DOHH2 (cell line): Measurements from ENCODE around the gene RFK.

ENCODE experiments used
- H3F3A ChIP-seq: fragments of 200-600 bp; sonication (generic), shearing (Covaris generic); 2 replicates; pipeline ENCODE4 v1.6.0; 2016; ENCODE audit warnings: antibody characterized with exemption, mild to moderate bottlenecking; ENCODE audit not compliant: control insufficient read depth, insufficient read depth
- H3K27ac ChIP-seq: fragments of 200-600 bp; sonication (generic); 2 replicates; pipeline ENCODE4 v1.5.1; 2014; ENCODE audit warnings: low read depth, mild to moderate bottlenecking, low read length, moderate library complexity
- H3K27me3 ChIP-seq: fragments of 200-600 bp; sonication (generic); 2 replicates; pipeline ENCODE4 v1.6.1; 2014; ENCODE audit warnings: mild to moderate bottlenecking, low read length, mixed read lengths; ENCODE audit not compliant: control insufficient read depth
- H3K36me3 ChIP-seq: fragments of 200-600 bp; sonication (generic); 2 replicates; pipeline ENCODE4 v1.6.1; 2014; ENCODE audit warnings: mild to moderate bottlenecking, low read length, moderate library complexity, mixed read lengths; ENCODE audit not compliant: control insufficient read depth
- H3K4me1 ChIP-seq: fragments of 200-600 bp; sonication (generic); 2 replicates; pipeline ENCODE4 v1.6.1; 2014; ENCODE audit warnings: mild to moderate bottlenecking, low read length, mixed read lengths; ENCODE audit not compliant: control insufficient read depth
- H3K4me2 ChIP-seq: fragments of 200-600 bp; sonication (generic); 2 replicates; pipeline ENCODE4 v1.6.0; 2014; ENCODE audit warnings: mild to moderate bottlenecking, low read length, moderate library complexity
- H3K4me3 ChIP-seq: fragments of 200-600 bp; sonication (generic); 2 replicates; pipeline ENCODE4 v1.5.1; 2014; ENCODE audit warnings: mild to moderate bottlenecking, low read length, mixed read lengths
- H3K79me2 ChIP-seq: fragments of 200-600 bp; sonication (generic); 2 replicates; pipeline ENCODE4 v1.6.1; 2014; ENCODE audit warnings: mild to moderate bottlenecking, low read length, mixed read lengths; ENCODE audit not compliant: control insufficient read depth
- H3K9me2 ChIP-seq: fragments of 200-600 bp; sonication (generic); replicated peaks from 2 replicates; pipeline ENCODE4 v1.6.1; 2014; ENCODE audit warnings: mild to moderate bottlenecking, low read length, mixed read lengths; ENCODE audit not compliant: control insufficient read depth
- H3K9me3 ChIP-seq: fragments of 200-600 bp; sonication (generic); 2 replicates; pipeline ENCODE4 v1.6.1; 2014; ENCODE audit warnings: antibody characterized with exemption, low read length, mixed read lengths; ENCODE audit not compliant: control insufficient read depth, insufficient read depth
- H4K20me1 ChIP-seq: fragments of 200-600 bp; sonication (generic); 2 replicates; pipeline ENCODE4 v1.6.0; 2014; ENCODE audit warnings: low read depth, mild to moderate bottlenecking, antibody characterized with exemption, low read length, moderate library complexity; ENCODE audit not compliant: control insufficient read depth, insufficient read depth
- EZH2phosphoT487 ChIP-seq: fragments of 200-600 bp; sonication (generic); IDR thresholded peaks from 2 replicates; pipeline ENCODE4 v1.6.1; 2017; ENCODE audit warnings: borderline replicate concordance, mild to moderate bottlenecking, antibody characterized with exemption, low read length, moderate library complexity, mixed read lengths
- TF ChIP-seq, protein P1 (sequence below): fragments of 200-600 bp; sonication (generic); IDR thresholded peaks from one replicate; pipeline ENCODE4 v1.5.1; 2014; ENCODE audit warnings: antibody characterized with exemption, mild to moderate bottlenecking, low read depth, low read length; ENCODE audit not compliant: poor library complexity, severe bottlenecking

Gene RFK

GRCh38 chr9:76373784-76374474 is 20.3 kb downstream of the RFK start:
- H3K79me2 ChIP-seq = no peaks in the 10 kb centered on the region
- H3K36me3 ChIP-seq = no peaks in the 10 kb centered on the region
- H3K4me1 ChIP-seq = peaks cover 4% of the 10 kb centered on the region; the same call in 1 of the 2 replicates
- no peaks in the 10 kb centered on the region for H3F3A ChIP-seq
- no peaks in the 10 kb centered on the region for H3K9me3 ChIP-seq
- H3K9me2 ChIP-seq = no peaks in the 10 kb centered on the region
- H3K4me2 ChIP-seq = no peak overlapping the region
- H3K4me3 ChIP-seq = no peak overlapping the region
- TF ChIP-seq EZH2phosphoT487 = no peak
- TF ChIP-seq, protein P1, sequence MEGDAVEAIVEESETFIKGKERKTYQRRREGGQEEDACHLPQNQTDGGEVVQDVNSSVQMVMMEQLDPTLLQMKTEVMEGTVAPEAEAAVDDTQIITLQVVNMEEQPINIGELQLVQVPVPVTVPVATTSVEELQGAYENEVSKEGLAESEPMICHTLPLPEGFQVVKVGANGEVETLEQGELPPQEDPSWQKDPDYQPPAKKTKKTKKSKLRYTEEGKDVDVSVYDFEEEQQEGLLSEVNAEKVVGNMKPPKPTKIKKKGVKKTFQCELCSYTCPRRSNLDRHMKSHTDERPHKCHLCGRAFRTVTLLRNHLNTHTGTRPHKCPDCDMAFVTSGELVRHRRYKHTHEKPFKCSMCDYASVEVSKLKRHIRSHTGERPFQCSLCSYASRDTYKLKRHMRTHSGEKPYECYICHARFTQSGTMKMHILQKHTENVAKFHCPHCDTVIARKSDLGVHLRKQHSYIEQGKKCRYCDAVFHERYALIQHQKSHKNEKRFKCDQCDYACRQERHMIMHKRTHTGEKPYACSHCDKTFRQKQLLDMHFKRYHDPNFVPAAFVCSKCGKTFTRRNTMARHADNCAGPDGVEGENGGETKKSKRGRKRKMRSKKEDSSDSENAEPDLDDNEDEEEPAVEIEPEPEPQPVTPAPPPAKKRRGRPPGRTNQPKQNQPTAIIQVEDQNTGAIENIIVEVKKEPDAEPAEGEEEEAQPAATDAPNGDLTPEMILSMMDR = no peak
- peaks cover 15% of the 10 kb centered on the region for H3K27me3 ChIP-seq
- H3K27ac ChIP-seq = no peak overlapping the region
- H4K20me1 ChIP-seq = no peaks in the 10 kb centered on the region

DNA sequence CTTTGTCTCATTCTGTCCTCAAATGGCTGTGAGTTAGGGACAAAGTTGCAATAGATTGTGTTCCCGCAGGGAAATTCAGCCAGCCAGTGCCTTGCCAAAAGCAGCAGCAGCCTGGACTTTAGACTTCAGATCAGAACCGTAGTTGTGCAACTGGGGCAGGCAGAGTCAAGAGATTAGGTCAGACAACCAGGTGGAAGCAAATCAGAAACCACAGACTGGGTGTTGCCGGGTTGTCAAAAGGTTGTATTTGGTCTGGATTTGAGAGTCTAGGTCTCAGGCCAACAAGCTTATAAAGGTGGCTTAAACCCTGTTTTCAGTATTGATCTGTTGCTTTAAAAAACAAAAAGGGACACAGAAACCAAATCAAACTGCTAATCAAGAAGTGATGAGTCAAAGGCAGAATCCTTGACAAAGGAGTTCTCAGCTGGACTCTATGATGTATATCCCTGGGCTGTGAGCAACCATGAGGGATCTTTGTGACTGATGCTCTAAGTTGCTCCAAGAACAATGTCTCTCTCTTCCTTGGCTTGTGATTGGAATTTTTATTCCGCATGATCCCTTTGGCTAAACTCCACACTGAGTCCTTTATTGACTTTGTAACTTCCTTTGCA is 20.9 kb downstream of the RFK start:
- Histone ChIP-seq H3K4me3 (no peak overlapping the region), H3K4me2 (no peak overlapping the region), H3K27ac (no peak overlapping the region), H4K20me1 (no peaks in the 10 kb centered on the region), H3K27me3 (peaks cover 15% of the 10 kb centered on the region), H3K9me2 (no peaks in the 10 kb centered on the region), H3K79me2 (no peaks in the 10 kb centered on the region), H3F3A (no peaks in the 10 kb centered on the region), H3K4me1 (peaks cover 4% of the 10 kb centered on the region; the same call in 1 of the 2 replicates), H3K36me3 (no peaks in the 10 kb centered on the region), H3K9me3 (no peaks in the 10 kb centered on the region)
- TF ChIP-seq EZH2phosphoT487 = no peak
- TF ChIP-seq, protein P1 = no peak

GRCh38 chr9:76372336-76372735 is 21.9 kb downstream of the RFK start:
- TF ChIP-seq EZH2phosphoT487 = no peak
- TF ChIP-seq, protein P1 = no peak
- Histone ChIP-seq H3K4me1 (peaks cover 4% of the 10 kb centered on the region; the same call in 1 of the 2 replicates), H3K4me2 (no peak overlapping the region), H3K4me3 (no peak overlapping the region), H4K20me1 (no peaks in the 10 kb centered on the region), H3K27ac (no peak overlapping the region), H3K9me2 (no peaks in the 10 kb centered on the region), H3K27me3 (peaks cover 12% of the 10 kb centered on the region), H3K79me2 (no peaks in the 10 kb centered on the region), H3K9me3 (no peaks in the 10 kb centered on the region), H3K36me3 (no peaks in the 10 kb centered on the region), H3F3A (no peaks in the 10 kb centered on the region)
